Glutamatergic neuron (in vitro differentiated cells): Measurements from ENCODE around the gene ARID5A. TPM values are rescaled to one million over a fixed set of nuclear protein-coding genes. Genes with fewer than 3 reads are reported as not detected.

ENCODE experiments used
- DNase-seq: peaks from one replicate; pipeline ENCODE4 v3.0.0; 2022
- H3K27ac Mint-ChIP-seq: one replicate; pipeline ENCODE4 v1.8.0; 2020; ENCODE audit warnings: mild to moderate bottlenecking, mixed read lengths, inconsistent platforms; ENCODE audit not compliant: unreplicated experiment
- H3K27me3 Mint-ChIP-seq: one replicate; pipeline ENCODE4 v1.8.0; 2020; ENCODE audit warnings: mild to moderate bottlenecking, moderate library complexity, mixed read lengths, inconsistent platforms; ENCODE audit not compliant: unreplicated experiment
- H3K36me3 Mint-ChIP-seq: one replicate; pipeline ENCODE4 v1.8.0; 2020; ENCODE audit warnings: mild to moderate bottlenecking, mixed read lengths, inconsistent platforms; ENCODE audit not compliant: unreplicated experiment
- H3K4me1 Mint-ChIP-seq: one replicate; pipeline ENCODE4 v1.8.0; 2020; ENCODE audit warnings: mild to moderate bottlenecking, low read depth, mixed read lengths, inconsistent platforms; ENCODE audit not compliant: unreplicated experiment
- H3K4me3 Mint-ChIP-seq: one replicate; pipeline ENCODE4 v1.8.0; 2020; ENCODE audit warnings: mild to moderate bottlenecking, mixed read lengths, inconsistent platforms; ENCODE audit not compliant: unreplicated experiment
- H3K9me3 Mint-ChIP-seq: one replicate; pipeline ENCODE4 v1.8.0; 2020; ENCODE audit warnings: mild to moderate bottlenecking, moderate library complexity, mixed read lengths, inconsistent platforms; ENCODE audit not compliant: unreplicated experiment
- CTCF ChIP-seq: fragments of 200-600 bp; sonication (generic); IDR thresholded peaks from one replicate; pipeline ENCODE4 v1.5.0; 2021; ENCODE audit not compliant: partially characterized antibody, unreplicated experiment
- total RNA-seq: library from RNA; stranded (reverse); fragmentation: NEBNext Ultra II Directional; extraction: Animal tissue kit (Norgen Biotek cat#: 25700); gene quantifications from one replicate; pipeline ENCODE4 v1.2.1, GENCODE V29; 2021; ENCODE audit not compliant: unreplicated experiment

Gene ARID5A
- total RNA-seq, 1 donor from 2014 or later: 3.5 TPM

GRCh38 chr2:96499061-96499960 lies 37.2 kb upstream of the ARID5A start:
- H3K4me3 Mint-ChIP-seq: no peak overlapping the region
- peaks cover under 1% of the 10 kb centered on the region for H3K36me3 Mint-ChIP-seq
- no peak for DNase-seq
- no peak overlapping the region for H3K27ac Mint-ChIP-seq
- TF ChIP-seq CTCF: no peak
- H3K4me1 Mint-ChIP-seq: no peaks in the 10 kb centered on the region
- H3K27me3 Mint-ChIP-seq: peaks cover 6% of the 10 kb centered on the region
- peaks cover 4% of the 10 kb centered on the region for H3K9me3 Mint-ChIP-seq

- H3K4me1 Mint-ChIP-seq: no peaks in the 10 kb centered on the region
- H3K27ac Mint-ChIP-seq: no peak overlapping the region
- DNase-seq: no peak
- no peak for TF ChIP-seq CTCF
- H3K27me3 Mint-ChIP-seq: peaks cover 6% of the 10 kb centered on the region
- no peaks in the 10 kb centered on the region for H3K36me3 Mint-ChIP-seq
- peaks cover 3% of the 10 kb centered on the region for H3K9me3 Mint-ChIP-seq
- H3K4me3 Mint-ChIP-seq: no peak overlapping the region
Measured at GRCh38 chr2:96500385-96501066, 36.0 kb upstream of the ARID5A start.

GRCh38 chr2:96501471-96501874 lies 35.1 kb upstream of the ARID5A start:
- DNase-seq: no peak
- no peaks in the 10 kb centered on the region for H3K4me1 Mint-ChIP-seq
- no peak overlapping the region for H3K27ac Mint-ChIP-seq
- H3K9me3 Mint-ChIP-seq: peaks cover 2% of the 10 kb centered on the region
- peaks cover 6% of the 10 kb centered on the region for H3K27me3 Mint-ChIP-seq
- no peaks in the 10 kb centered on the region for H3K36me3 Mint-ChIP-seq
- TF ChIP-seq CTCF: no peak
- no peak overlapping the region for H3K4me3 Mint-ChIP-seq

GRCh38 chr2:96501886-96502810 lies 34.4 kb upstream of the ARID5A start:
- no peak overlapping the region for H3K27ac Mint-ChIP-seq

More at GRCh38 chr2:96501886-96502810, 34.4 kb upstream of the ARID5A start:
- Mint-ChIP-seq H3K4me1 (no peaks in the 10 kb centered on the region), H3K4me3 (no peak overlapping the region), H3K9me3 (peaks cover 2% of the 10 kb centered on the region), H3K27me3 (peaks cover 6% of the 10 kb centered on the region), H3K36me3 (no peaks in the 10 kb centered on the region)
- no peak for DNase-seq
- TF ChIP-seq CTCF: no peak
